GM21786 (cell line): ENCODE measurements around the gene SBNO2.
"Not testable (repeated sequence)": the region's sequence is repeated elsewhere in the genome, so short reads cannot be mapped to it uniquely, and the experiment has no call there.

Source experiments
- ATAC-seq: cut with Tn5 transposase; IDR thresholded peaks from one replicate; pipeline ENCODE4 v1.9.1; 2021; ENCODE audit not compliant: unreplicated experiment

SBNO2 gene

DNA sequence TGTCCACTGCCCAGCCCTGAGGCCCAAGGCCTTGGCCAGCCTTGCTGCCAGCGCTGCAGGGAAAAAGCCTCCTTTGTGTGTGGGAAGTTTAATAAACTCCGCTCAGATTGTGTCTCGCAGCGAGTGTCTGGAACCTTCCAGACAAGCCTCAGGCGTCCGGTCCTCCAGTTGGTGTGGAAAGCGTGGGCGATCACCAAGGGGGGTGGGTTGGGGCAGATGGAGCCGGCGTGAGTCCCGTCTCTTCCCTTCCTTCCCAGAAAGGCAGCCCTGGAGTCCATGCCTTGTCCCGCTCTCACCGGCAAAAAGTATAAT lies 36.1 kb upstream of the SBNO2 start:
- ATAC-seq: no peak

DNA sequence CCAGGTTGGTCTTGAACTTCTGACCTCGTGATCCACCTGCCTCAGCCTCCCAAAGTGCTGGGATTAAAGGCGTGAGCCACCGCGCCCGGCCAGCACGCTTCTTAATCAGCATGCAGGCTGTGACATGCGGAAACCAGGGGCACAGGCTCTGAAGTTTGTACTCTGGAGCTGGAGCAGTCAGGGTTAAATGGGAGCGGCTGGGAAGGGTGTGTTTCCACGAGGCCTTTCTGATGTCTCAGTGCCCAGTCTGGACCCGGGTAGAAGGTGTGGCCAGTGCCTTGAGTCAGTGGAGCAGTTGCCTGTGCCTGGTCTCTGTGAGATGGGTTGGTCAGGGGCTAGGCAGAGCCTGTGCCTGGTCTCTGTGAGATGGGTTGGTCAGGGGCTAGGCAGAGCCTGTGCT lies 34.8 kb upstream of the SBNO2 start:
- not testable (repeated sequence) for ATAC-seq

DNA sequence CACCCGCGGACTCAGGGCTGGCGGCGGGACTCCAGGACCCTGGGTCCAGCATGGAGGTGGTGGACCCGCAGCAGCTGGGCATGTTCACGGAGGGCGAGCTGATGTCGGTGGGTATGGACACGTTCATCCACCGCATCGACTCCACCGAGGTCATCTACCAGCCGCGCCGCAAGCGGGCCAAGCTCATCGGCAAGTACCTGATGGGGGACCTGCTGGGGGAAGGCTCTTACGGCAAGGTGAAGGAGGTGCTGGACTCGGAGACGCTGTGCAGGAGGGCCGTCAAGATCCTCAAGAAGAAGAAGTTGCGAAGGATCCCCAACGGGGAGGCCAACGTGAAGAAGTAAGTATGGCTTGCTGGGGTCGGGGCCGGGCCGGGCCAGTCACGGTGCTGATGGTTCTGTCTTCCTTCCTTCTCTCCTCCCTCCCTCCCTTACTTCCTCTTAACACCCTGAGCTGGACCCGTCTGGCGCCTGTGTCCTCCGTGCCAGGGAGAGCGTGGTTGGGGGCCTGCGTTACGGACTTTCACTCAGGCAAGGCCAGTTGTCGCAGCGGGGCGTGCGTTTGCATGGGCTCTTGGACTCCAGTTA lies 32.9 kb upstream of the SBNO2 start:
- no peak for ATAC-seq

GRCh38 chr19:1206150-1206863 lies 32.2 kb upstream of the SBNO2 start:
- no peak for ATAC-seq

- peak; percentile 83 for ATAC-seq
Observed at GRCh38 chr19:1205114-1206099, 31.3 kb upstream of the SBNO2 start, which contains the start of gene STK11. Gene STK11 (plus strand): TSS chr19:1205778. CDS start chr19:1206914, 1,136 bp downstream.

- not testable (repeated sequence) for ATAC-seq
Observed at GRCh38 chr19:1200614-1201013, 26.5 kb upstream of the SBNO2 start.

DNA sequence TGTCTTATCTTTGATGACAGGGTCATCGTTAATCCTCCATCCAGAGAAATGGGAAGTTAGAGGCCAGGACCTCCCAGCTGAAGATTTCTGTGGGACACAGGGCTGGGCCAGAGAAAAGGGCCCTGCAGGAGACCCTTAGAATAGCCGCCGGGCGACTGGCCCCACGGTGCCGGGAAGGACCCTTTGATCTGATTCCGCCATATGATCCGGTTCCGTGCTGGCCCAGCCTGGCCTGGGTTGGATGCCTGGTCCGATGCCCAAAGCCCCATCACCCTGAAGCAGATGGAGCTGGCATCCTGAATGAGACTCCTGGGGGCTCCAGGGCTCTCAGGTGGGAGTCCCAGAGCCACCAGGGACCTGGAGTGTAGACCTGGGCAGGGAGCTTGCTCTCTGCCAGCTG lies 25.5 kb upstream of the SBNO2 start:
- no peak for ATAC-seq

- no peak for ATAC-seq
Observed at GRCh38 chr19:1189419-1189818, 15.4 kb upstream of the SBNO2 start.

DNA sequence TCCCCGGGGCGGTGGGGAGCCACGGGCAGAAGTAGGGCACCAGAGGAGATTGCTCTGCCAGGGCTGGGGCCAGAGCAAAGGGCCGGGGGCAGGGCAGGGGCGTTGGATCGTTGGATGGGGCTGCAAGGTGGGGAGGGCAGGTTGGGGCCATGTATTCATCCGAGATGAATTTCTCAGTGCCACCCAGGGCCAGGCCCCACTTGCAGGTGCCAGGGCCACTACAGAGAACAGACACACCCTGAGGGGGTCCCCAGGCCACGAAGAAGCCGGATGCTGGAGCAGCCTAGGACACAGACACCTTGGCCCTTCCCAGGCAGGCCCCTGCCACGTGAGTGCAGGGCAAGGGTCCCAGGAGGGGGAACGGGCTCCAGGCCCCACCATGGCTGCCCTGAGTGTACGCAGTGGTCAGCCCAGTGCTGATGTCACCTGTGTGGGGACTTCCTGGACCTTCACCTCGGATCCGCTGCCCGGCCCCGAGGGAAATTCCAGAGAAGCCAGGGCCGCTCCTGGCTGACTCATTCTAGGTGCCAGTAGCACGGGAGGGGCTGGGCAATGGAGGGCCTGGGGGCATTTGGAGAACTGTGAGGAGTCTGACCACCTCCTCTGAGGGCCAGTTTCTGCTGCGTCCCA lies 9.6 kb upstream of the SBNO2 start:
- no peak for ATAC-seq

DNA sequence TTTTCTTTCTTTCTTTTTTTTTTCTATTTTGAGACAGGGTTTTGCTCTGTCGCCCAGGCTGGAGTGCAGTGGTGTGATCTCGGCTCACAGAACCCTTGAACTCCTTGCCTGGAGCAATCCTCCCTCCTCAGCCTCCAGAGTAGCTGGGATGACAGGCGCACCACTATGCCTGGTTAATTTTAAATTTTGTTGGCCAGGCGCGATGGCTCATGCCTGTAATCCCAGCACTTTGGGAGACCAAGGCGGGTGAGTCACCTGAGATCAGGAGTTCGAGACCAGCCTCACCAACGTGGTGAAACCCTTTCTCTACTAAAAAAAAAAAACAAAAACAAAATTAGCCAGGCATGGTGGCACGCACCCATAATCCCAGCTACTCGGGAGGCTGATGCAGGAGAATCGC lies 8.7 kb upstream of the SBNO2 start:
- ATAC-seq: no peak

GRCh38 chr19:1182068-1182467 lies 8.0 kb upstream of the SBNO2 start:
- ATAC-seq: no peak

- ATAC-seq: no peak
Observed at GRCh38 chr19:1181606-1182005, 7.5 kb upstream of the SBNO2 start.

- no peak for ATAC-seq
Observed at GRCh38 chr19:1177322-1178114, 3.5 kb upstream of the SBNO2 start.

- no peak for ATAC-seq
Observed at GRCh38 chr19:1173159-1173844, 766 bp downstream of the SBNO2 start.

GRCh38 chr19:1172353-1173158 lies 1.5 kb downstream of the SBNO2 start:
- ATAC-seq: no peak

GRCh38 chr19:1171755-1172352 lies 2.2 kb downstream of the SBNO2 start:
- ATAC-seq: no peak

GRCh38 chr19:1170938-1171754 lies 2.9 kb downstream of the SBNO2 start:
- ATAC-seq: no peak
